ENCODE measurements around the gene MAPK1. TPM values are rescaled to one million over a fixed set of nuclear protein-coding genes. Genes with fewer than 3 reads are reported as not detected.
"Not testable (repeated sequence)": the region's sequence is repeated elsewhere in the genome, so short reads cannot be mapped to it uniquely, and the experiment has no call there.

The MAPK1 gene
- total RNA-seq, 1 experiment from 2014 or later, result 136 TPM

- CTCF ChIA-PET, result no interaction called here
- no peak for DNase-seq
- Mint-ChIP-seq H3K4me3 (ENCODE audit: unreplicated experiment) (no peak overlapping the region), H3K27me3 (ENCODE audit: insufficient read depth, unreplicated experiment) (no peaks in the 10 kb centered on the region), H3K4me1 (ENCODE audit: low read depth, unreplicated experiment) (peaks cover 3% of the 10 kb centered on the region), H3K27ac (ENCODE audit: unreplicated experiment) (no peak overlapping the region), H3K36me3 (ENCODE audit: insufficient read depth, unreplicated experiment) (no peaks in the 10 kb centered on the region), H3K9me3 (ENCODE audit: unreplicated experiment) (no peaks in the 10 kb centered on the region)
- POLR2A ChIA-PET, result no interaction called here
- TF ChIP-seq, protein P1, sequence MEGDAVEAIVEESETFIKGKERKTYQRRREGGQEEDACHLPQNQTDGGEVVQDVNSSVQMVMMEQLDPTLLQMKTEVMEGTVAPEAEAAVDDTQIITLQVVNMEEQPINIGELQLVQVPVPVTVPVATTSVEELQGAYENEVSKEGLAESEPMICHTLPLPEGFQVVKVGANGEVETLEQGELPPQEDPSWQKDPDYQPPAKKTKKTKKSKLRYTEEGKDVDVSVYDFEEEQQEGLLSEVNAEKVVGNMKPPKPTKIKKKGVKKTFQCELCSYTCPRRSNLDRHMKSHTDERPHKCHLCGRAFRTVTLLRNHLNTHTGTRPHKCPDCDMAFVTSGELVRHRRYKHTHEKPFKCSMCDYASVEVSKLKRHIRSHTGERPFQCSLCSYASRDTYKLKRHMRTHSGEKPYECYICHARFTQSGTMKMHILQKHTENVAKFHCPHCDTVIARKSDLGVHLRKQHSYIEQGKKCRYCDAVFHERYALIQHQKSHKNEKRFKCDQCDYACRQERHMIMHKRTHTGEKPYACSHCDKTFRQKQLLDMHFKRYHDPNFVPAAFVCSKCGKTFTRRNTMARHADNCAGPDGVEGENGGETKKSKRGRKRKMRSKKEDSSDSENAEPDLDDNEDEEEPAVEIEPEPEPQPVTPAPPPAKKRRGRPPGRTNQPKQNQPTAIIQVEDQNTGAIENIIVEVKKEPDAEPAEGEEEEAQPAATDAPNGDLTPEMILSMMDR (IDR thresholded peaks at IDR 0.05; ENCODE audit: insufficient read depth in 1 of 2, low read depth in 1 of 2, low read length in 1 of 2, severe bottlenecking in 1 of 2, unreplicated experiment in 1 of 2), result no peak
- Histone ChIP-seq H3K9me3 (no peaks in the 10 kb centered on the region), H3K4me1 (no peaks in the 10 kb centered on the region), H3K27me3 (replicated peaks; ENCODE audit: control insufficient read depth, insufficient read depth, low read length) (no peaks in the 10 kb centered on the region), H3K4me3 (ENCODE audit: low read depth, low read length) (no peak overlapping the region), H3K36me3 (ENCODE audit: control insufficient read depth, insufficient read depth, low read length) (no peaks in the 10 kb centered on the region)
- intact Hi-C loops (cut with micrococcal nuclease; ENCODE audit: unreplicated experiment), result no loop called here
- BruUV-seq (replicated peaks), result no TSS peak
Observed at GRCh38 chr22:21873619-21874018, 6.2 kb upstream of the MAPK1 start.

GRCh38 chr22:21872741-21873140 is 5.3 kb upstream of the MAPK1 start:
- H3K4me1 Mint-ChIP-seq (ENCODE audit: low read depth, unreplicated experiment), result peaks cover 11% of the 10 kb centered on the region
- DNase-seq; H3K36me3 ChIP-seq (ENCODE audit: control insufficient read depth, insufficient read depth, low read length); H3K27me3 ChIP-seq (replicated peaks; ENCODE audit: control insufficient read depth, insufficient read depth, low read length); H3K27me3 Mint-ChIP-seq (ENCODE audit: insufficient read depth, unreplicated experiment); H3K4me3 Mint-ChIP-seq (ENCODE audit: unreplicated experiment); H3K9me3 Mint-ChIP-seq (ENCODE audit: unreplicated experiment); H3K4me1 ChIP-seq; H3K4me3 ChIP-seq (ENCODE audit: low read depth, low read length); intact Hi-C loops (cut with micrococcal nuclease; ENCODE audit: unreplicated experiment); H3K27ac Mint-ChIP-seq (ENCODE audit: unreplicated experiment); POLR2A ChIA-PET; BruUV-seq (replicated peaks); CTCF ChIA-PET; H3K36me3 Mint-ChIP-seq (ENCODE audit: insufficient read depth, unreplicated experiment); H3K9me3 ChIP-seq: not testable (repeated sequence)

GRCh38 chr22:21868651-21869050 is 1.2 kb upstream of the MAPK1 start:
- POLR2A ChIA-PET, result no interaction called here
- intact Hi-C loops (cut with micrococcal nuclease; ENCODE audit: unreplicated experiment), result no loop called here

More at GRCh38 chr22:21868651-21869050, 1.2 kb upstream of the MAPK1 start:
- H3K27me3 Mint-ChIP-seq (ENCODE audit: insufficient read depth, unreplicated experiment), result no peaks in the 10 kb centered on the region
- Histone ChIP-seq H3K9me3 (no peaks in the 10 kb centered on the region), H3K36me3 (ENCODE audit: control insufficient read depth, insufficient read depth, low read length) (no peaks in the 10 kb centered on the region; the same call in 1 of the 2 replicates), H3K4me1 (0 out of 2 replicates have a peak, but pooled peaks cover 6% of the 10 kb centered on the region), H3K4me3 (ENCODE audit: low read depth, low read length) (no peak overlapping the region; the same call in 1 of the 2 replicates), H3K27me3 (replicated peaks; ENCODE audit: control insufficient read depth, insufficient read depth, low read length) (no peaks in the 10 kb centered on the region)
- H3K36me3 Mint-ChIP-seq (ENCODE audit: insufficient read depth, unreplicated experiment), result peaks cover 17% of the 10 kb centered on the region
- CTCF ChIA-PET, result no interaction called here
- H3K9me3 Mint-ChIP-seq (ENCODE audit: unreplicated experiment), result no peaks in the 10 kb centered on the region
- peak overlapping the region; percentile 95 for H3K27ac Mint-ChIP-seq (ENCODE audit: unreplicated experiment)
- no TSS peak for BruUV-seq (replicated peaks)
- H3K4me3 Mint-ChIP-seq (ENCODE audit: unreplicated experiment), result peak overlapping the region; percentile 86
- H3K4me1 Mint-ChIP-seq (ENCODE audit: low read depth, unreplicated experiment), result peaks cover 24% of the 10 kb centered on the region
- no peak for DNase-seq
- TF ChIP-seq, protein P1 (IDR thresholded peaks at IDR 0.05; ENCODE audit: insufficient read depth in 1 of 2, low read depth in 1 of 2, low read length in 1 of 2, severe bottlenecking in 1 of 2, unreplicated experiment in 1 of 2), result no peak
